Measurements from ENCODE around the gene HOXA9. TPM values are rescaled to one million over a fixed set of nuclear protein-coding genes. Genes with fewer than 3 reads are reported as not detected.
A peak's percentile ranks its signal among the peaks of the same experiment; 100 is the strongest.

The HOXA9 gene
- polyA plus RNA-seq, 3 donors: 0.55 to 1.9 (median 1.2) TPM

- Mint-ChIP-seq H3K4me1 (peaks cover 16% of the 10 kb centered on the region), H3K27me3 (ENCODE audit: low read depth in 3 of 3) (peaks cover 98 to 100% (median 98%) of the 10 kb centered on the region in 3 donors), H3K36me3 (peaks cover 4 to 5% of the 10 kb centered on the region in 2 donors), H3K27ac (no peak overlapping the region), H3K4me3 (peak overlapping the region in 1 of 2 donors; percentile 89), H3K9me3 (peaks cover 0 to 27% (median 5%) of the 10 kb centered on the region in 7 donors)
- H3K9ac ChIP-seq (ENCODE audit: insufficient read depth, low read length, poor library complexity, severe bottlenecking): no peak overlapping the region
- no peak overlapping the region for H2AFZ ChIP-seq (ENCODE audit: insufficient read depth, low read depth, low read length, poor library complexity, severe bottlenecking)
- H4K20me1 ChIP-seq (ENCODE audit: insufficient read depth, low read length): no peaks in the 10 kb centered on the region
- peaks cover 99 to 100% of the 10 kb centered on the region in 2 donors for H3K27me3 ChIP-seq (ENCODE audit: control insufficient read depth in 2 of 2, insufficient read depth in 2 of 2, low read length in 2 of 2)
- WGBS (ENCODE audit: insufficient coverage): 20% methylated on average over 1 of the region's 3 CpGs
- H3K9me3 ChIP-seq (replicated peaks in 1 of 2; ENCODE audit: control insufficient read depth in 1 of 2, insufficient read depth in 1 of 2, low read length in 2 of 2): peaks cover 4 to 6% of the 10 kb centered on the region in 2 donors
- DNase-seq: no peak
- peaks cover 6 to 11% of the 10 kb centered on the region in 2 donors for H3K4me1 ChIP-seq (ENCODE audit: control insufficient read depth in 1 of 2, insufficient read depth in 2 of 2, low read length in 2 of 2)
- intact Hi-C loops (cut with micrococcal nuclease): loop anchor here in 1 of 2 donors (10.0 kb wide), 1 partner anchor 713 kb away; no protein-coding TSS in a partner anchor
- H3K27ac ChIP-seq (ENCODE audit: low read depth in 1 of 2, low read length in 2 of 2): no peak overlapping the region
- no peaks in the 10 kb centered on the region for H3K79me2 ChIP-seq (ENCODE audit: insufficient read depth, low read length)
- no peak for TF ChIP-seq CTCF (IDR thresholded peaks at IDR 0.05)
- no peak overlapping the region for H3K4me2 ChIP-seq (replicated peaks; ENCODE audit: extremely low read depth, low read length, poor library complexity, severe bottlenecking)
- H3K36me3 ChIP-seq (replicated peaks in 1 of 2; ENCODE audit: control insufficient read depth in 1 of 2, insufficient read depth in 2 of 2, low read length in 2 of 2): no peaks in the 10 kb centered on the region
- no peak overlapping the region for H3K4me3 ChIP-seq (replicated peaks in 1 of 3; ENCODE audit: low read depth in 2 of 3, low read length in 3 of 3)
Measured at GRCh38 chr7:27211764-27212204, 46.4 kb upstream of the HOXA9 start.

- peaks cover 99 to 100% of the 10 kb centered on the region in 2 donors for H3K27me3 ChIP-seq (ENCODE audit: control insufficient read depth in 2 of 2, insufficient read depth in 2 of 2, low read length in 2 of 2)
- H2AFZ ChIP-seq (ENCODE audit: insufficient read depth, low read depth, low read length, poor library complexity, severe bottlenecking): no peak overlapping the region
- H3K36me3 ChIP-seq (replicated peaks in 1 of 2; ENCODE audit: control insufficient read depth in 1 of 2, insufficient read depth in 2 of 2, low read length in 2 of 2): no peaks in the 10 kb centered on the region
- H3K9me3 Mint-ChIP-seq: peaks cover 0 to 28% (median 5%) of the 10 kb centered on the region in 7 donors
- H3K27ac Mint-ChIP-seq: no peak overlapping the region
- intact Hi-C loops (cut with micrococcal nuclease): loop anchor here in 1 of 2 donors (10.0 kb wide), 1 partner anchor 714 kb away; no protein-coding TSS in a partner anchor
- peaks cover 98 to 100% (median 98%) of the 10 kb centered on the region in 3 donors for H3K27me3 Mint-ChIP-seq (ENCODE audit: low read depth in 3 of 3)
- no peak overlapping the region for H3K27ac ChIP-seq (ENCODE audit: low read depth in 1 of 2, low read length in 2 of 2)
- H3K36me3 Mint-ChIP-seq: peaks cover 4 to 5% of the 10 kb centered on the region in 2 donors
- no peak for TF ChIP-seq CTCF (IDR thresholded peaks at IDR 0.05)
- no peaks in the 10 kb centered on the region for H4K20me1 ChIP-seq (ENCODE audit: insufficient read depth, low read length)
- H3K4me3 ChIP-seq (replicated peaks in 1 of 3; ENCODE audit: low read depth in 2 of 3, low read length in 3 of 3): no peak overlapping the region
- H3K79me2 ChIP-seq (ENCODE audit: insufficient read depth, low read length): no peaks in the 10 kb centered on the region
- no peak for DNase-seq
- WGBS (ENCODE audit: insufficient coverage): no CpG with 5 or more reads among the region's 1 CpG
- H3K9ac ChIP-seq (ENCODE audit: insufficient read depth, low read length, poor library complexity, severe bottlenecking): no peak overlapping the region
- H3K4me1 ChIP-seq (ENCODE audit: control insufficient read depth in 1 of 2, insufficient read depth in 2 of 2, low read length in 2 of 2): peaks cover 6 to 11% of the 10 kb centered on the region in 2 donors
- H3K9me3 ChIP-seq (replicated peaks in 1 of 2; ENCODE audit: control insufficient read depth in 1 of 2, insufficient read depth in 1 of 2, low read length in 2 of 2): peaks cover 4 to 8% of the 10 kb centered on the region in 2 donors
- H3K4me2 ChIP-seq (replicated peaks; ENCODE audit: extremely low read depth, low read length, poor library complexity, severe bottlenecking): no peak overlapping the region
- peak overlapping the region in 1 of 2 donors; percentile 89 for H3K4me3 Mint-ChIP-seq
- H3K4me1 Mint-ChIP-seq: peaks cover 17% of the 10 kb centered on the region
Measured at GRCh38 chr7:27211084-27211446, 45.7 kb upstream of the HOXA9 start.

All from CD14-positive monocyte (primary cell).